D721Med (cell line): ENCODE measurements around the gene BPIFA3.

Experiments
- DNase-seq: peaks from one replicate; pipeline ENCODE4 v3.0.0; 2011; ENCODE audit warnings: low spot score; ENCODE audit not compliant: insufficient read length
- FAIRE-seq: peaks from 2 replicates; lab custom pipeline; 2011; peaks lifted over from hg19 to GRCh38; lab: Jason Lieb, UNC
- CTCF ChIP-seq: IDR thresholded peaks from 2 replicates; pipeline ENCODE4 v1.5.1; 2012; ENCODE audit warnings: mild to moderate bottlenecking, control low read depth; ENCODE audit not compliant: insufficient read depth; ENCODE audit errors: missing control alignments

The BPIFA3 gene

GRCh38 chr20:33234050-33234449, 16.9 kb downstream of the BPIFA3 start:
- no peak for DNase-seq
- no peak for FAIRE-seq
- no peak for TF ChIP-seq CTCF

DNA sequence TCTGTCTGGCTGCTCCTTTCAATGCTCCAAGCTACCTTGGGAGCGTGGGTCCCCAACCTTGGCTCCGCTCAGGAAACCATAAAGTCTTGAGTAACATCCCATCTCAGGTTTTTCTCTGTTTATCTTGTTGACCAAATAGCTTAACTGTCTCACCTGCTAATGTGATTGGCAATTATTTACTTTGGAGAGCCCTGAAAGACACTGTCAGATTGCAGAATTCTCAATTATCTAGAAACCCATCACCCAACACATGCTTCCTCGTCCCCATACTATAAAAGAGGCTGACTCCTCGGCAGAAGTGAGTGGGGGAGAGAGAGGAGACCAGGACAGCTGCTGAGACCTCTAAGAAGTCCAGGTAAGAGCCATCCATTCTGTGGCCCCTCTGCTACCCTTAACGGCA, 18.5 kb downstream of the BPIFA3 start, which contains the start of gene BPIFA1:
Gene BPIFA1, plus strand, starts transcription at position 301 of the 400 bp plus-strand sequence. CDS start 1,716 bp downstream, outside the sequence.
- FAIRE-seq, result no peak
- no peak for DNase-seq
- TF ChIP-seq CTCF, result no peak

GRCh38 chr20:33236351-33236750, 19.2 kb downstream of the BPIFA3 start:
- TF ChIP-seq CTCF, result no peak
- FAIRE-seq, result no peak
- DNase-seq, result no peak

GRCh38 chr20:33237989-33238388, 20.8 kb downstream of the BPIFA3 start:
- no peak for DNase-seq
- no peak for TF ChIP-seq CTCF
- no peak for FAIRE-seq

DNA sequence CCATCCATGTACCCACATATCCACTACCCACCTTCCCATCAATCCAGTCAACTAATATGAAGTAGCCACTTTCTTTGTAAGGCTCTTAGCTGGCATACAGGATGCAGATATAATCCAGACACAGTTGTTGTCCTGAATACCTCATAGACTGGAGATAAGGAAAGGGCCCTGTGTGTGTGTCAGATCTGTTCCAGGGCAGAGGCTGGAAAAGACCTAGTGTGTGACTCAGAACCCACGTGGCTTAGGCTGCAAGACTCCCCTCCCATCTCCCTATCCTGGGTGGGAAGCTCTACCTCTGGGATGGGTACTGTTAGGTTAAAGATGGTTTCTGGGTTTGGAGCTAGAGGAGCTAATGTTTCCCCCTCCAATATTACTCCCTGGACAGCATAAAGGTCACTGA, 22.3 kb downstream of the BPIFA3 start:
- FAIRE-seq (no peak), DNase-seq (no peak)
- TF ChIP-seq CTCF, result no peak

DNA sequence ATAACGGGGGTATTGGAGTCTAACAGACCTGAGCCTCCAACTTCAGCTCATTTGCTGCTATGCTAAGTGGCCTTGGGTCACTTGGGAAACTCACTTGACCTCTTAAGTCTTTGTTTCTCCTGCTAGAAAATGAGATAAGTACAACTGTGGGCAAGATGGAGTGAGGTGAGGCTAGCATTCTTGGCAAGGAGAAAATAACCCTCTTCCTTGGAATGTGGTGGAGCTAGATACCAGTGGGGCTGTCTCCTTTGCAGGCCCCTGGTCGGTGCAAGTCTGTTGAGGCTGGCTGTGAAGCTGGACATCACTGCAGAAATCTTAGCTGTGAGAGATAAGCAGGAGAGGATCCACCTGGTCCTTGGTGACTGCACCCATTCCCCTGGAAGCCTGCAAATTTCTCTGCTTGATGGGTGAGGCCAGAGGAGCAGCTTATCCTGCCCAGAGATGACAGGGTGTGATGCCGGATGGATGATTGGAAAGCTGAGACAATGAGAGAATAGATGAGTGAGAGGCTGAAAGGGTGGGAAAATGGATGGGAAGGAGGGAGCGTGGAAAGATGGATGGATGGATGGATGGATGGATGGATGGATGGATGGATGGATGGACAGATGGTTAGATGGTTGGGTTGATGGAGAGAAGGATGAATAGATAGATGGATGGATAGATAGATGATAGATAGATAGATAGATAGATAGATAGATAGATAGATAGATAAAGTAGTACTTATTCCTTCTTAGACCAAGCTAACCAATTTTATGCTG, 23.0 kb downstream of the BPIFA3 start:
- DNase-seq, result no peak
- no peak for TF ChIP-seq CTCF
- no peak for FAIRE-seq

DNA sequence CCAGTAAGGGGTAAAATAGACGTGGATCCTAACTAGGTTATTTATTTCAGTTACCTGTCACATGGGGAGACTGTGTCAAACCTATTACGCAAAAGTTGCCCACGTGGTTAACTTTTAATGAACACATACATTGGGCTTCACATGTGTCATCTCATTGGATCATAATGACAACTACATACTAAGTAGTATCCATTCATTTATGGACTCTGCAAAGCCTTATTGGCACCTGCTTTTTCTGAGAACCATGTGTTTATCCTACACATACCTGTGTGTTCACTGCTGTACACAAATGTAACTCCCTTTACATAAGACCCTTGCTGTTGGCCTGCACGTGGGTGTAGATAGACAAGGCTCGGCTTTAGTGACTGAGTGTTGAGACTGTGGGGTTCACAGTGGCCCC, 23.8 kb downstream of the BPIFA3 start:
- TF ChIP-seq CTCF, result no peak
- DNase-seq (no peak), FAIRE-seq (no peak)
